Lower lobe of right lung (tissue), 2 donors: Measurements from ENCODE around the gene DENND6B. TPM values are rescaled to one million over a fixed set of nuclear protein-coding genes. Genes with fewer than 3 reads are reported as not detected.

Source experiments
- ATAC-seq, 2 donors: fragments of 200-7000 bp; cut with Tn5 transposase; one replicate each; pipeline ENCODE4 v1.9.1; 2020 to 2022; ENCODE audit warnings: mild to moderate bottlenecking in 2 of 2, moderate library complexity in 2 of 2
- DNase-seq: peaks from one replicate; pipeline ENCODE4 v3.0.0-alpha.2; 2020
- H3K27ac ChIP-seq: fragments of 200-600 bp; one replicate; pipeline ENCODE4 v1.8.0; 2022
- H3K27me3 ChIP-seq: fragments of 200-600 bp; one replicate; pipeline ENCODE4 v1.8.0; 2022; ENCODE audit warnings: low read depth
- H3K36me3 ChIP-seq: fragments of 200-600 bp; one replicate; pipeline ENCODE4 v1.8.0; 2022; ENCODE audit warnings: mild to moderate bottlenecking
- H3K4me1 ChIP-seq: fragments of 200-600 bp; one replicate; pipeline ENCODE4 v1.8.0; 2022
- H3K4me3 ChIP-seq: fragments of 200-600 bp; one replicate; pipeline ENCODE4 v1.8.0; 2022; ENCODE audit warnings: mild to moderate bottlenecking
- H3K9me3 ChIP-seq: fragments of 200-600 bp; one replicate; pipeline ENCODE4 v1.8.0; 2022
- intact Hi-C: fragments of 100-400 bp; cut with DNase I; formaldehyde crosslinking; loops from one replicate; pipeline ENCODE4 v1.11.0; 2022
- total RNA-seq: library from RNA; stranded (reverse); fragmentation: NEBNext Ultra II Directional; extraction: Animal tissue kit (Norgen Biotek cat#: 25700); gene quantifications from one replicate; pipeline ENCODE4 v1.2.1, GENCODE V29; 2021
- TF ChIP-seq, protein P1 (sequence below): fragments of 200-600 bp; IDR thresholded peaks from one replicate; pipeline ENCODE4 v1.8.0; 2022; ENCODE audit warnings: antibody characterized with exemption, mild to moderate bottlenecking
- donor health status: DM: no; HTN: yes; CAD: no; lungs with severe emphysema.

DENND6B gene
- total RNA-seq, 1 donor from 2014 or later, result 14.4 TPM

DNA sequence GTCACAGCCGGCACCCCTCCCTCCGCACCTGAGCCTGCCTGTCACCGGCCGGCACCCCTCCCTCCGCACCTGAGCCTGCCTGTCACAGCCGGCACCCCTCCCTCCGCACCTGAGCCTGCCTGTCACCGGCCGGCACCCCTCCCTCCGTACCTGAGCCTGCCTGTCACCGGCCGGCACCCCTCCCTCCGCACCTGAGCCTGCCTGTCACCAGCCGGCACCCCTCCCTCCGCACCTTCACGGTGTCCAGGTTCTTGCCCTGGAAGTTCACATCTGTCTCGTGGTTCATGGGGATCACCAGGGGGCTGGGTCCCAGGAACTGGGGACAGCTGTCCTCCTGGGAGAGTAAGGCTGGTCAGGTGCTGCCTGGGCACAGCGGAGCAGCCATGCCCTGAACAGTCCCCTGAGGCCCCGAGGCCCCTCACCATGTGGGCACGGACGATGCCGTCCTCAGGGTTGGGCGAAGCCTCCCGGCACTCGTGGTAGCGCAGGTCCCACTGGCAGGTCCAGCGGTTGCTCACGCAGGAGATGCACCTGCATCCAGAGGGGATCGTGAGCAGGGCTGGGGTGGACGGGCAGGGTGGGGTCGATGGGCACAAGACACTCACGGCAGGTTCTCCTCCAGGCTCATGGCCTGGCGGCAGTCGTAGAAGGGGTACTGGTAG lies 41.1 kb downstream of the DENND6B start:
- H3K4me1 ChIP-seq, result peaks cover 18% of the 10 kb centered on the region
- intact Hi-C loops, result no loop called here
- TF ChIP-seq, protein P1, sequence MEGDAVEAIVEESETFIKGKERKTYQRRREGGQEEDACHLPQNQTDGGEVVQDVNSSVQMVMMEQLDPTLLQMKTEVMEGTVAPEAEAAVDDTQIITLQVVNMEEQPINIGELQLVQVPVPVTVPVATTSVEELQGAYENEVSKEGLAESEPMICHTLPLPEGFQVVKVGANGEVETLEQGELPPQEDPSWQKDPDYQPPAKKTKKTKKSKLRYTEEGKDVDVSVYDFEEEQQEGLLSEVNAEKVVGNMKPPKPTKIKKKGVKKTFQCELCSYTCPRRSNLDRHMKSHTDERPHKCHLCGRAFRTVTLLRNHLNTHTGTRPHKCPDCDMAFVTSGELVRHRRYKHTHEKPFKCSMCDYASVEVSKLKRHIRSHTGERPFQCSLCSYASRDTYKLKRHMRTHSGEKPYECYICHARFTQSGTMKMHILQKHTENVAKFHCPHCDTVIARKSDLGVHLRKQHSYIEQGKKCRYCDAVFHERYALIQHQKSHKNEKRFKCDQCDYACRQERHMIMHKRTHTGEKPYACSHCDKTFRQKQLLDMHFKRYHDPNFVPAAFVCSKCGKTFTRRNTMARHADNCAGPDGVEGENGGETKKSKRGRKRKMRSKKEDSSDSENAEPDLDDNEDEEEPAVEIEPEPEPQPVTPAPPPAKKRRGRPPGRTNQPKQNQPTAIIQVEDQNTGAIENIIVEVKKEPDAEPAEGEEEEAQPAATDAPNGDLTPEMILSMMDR, result no peak
- no peaks in the 10 kb centered on the region for H3K27me3 ChIP-seq
- H3K9me3 ChIP-seq, result no peaks in the 10 kb centered on the region
- H3K27ac ChIP-seq, result peak overlapping the region; percentile 24
- H3K4me3 ChIP-seq, result no peak overlapping the region
- ATAC-seq, result no peak
- DNase-seq, result no peak
- peaks cover 95% of the 10 kb centered on the region for H3K36me3 ChIP-seq

GRCh38 chr22:50284479-50284878 lies 42.3 kb downstream of the DENND6B start:
- Histone ChIP-seq H3K27me3 (no peaks in the 10 kb centered on the region), H3K4me3 (no peak overlapping the region), H3K9me3 (no peaks in the 10 kb centered on the region), H3K27ac (no peak overlapping the region), H3K36me3 (peaks cover 95% of the 10 kb centered on the region), H3K4me1 (peaks cover 17% of the 10 kb centered on the region)
- intact Hi-C loops, result no loop called here
- TF ChIP-seq, protein P1, result no peak
- ATAC-seq, result no peak
- no peak for DNase-seq

GRCh38 chr22:50283821-50284220 lies 43.0 kb downstream of the DENND6B start:
- Histone ChIP-seq H3K9me3 (no peaks in the 10 kb centered on the region), H3K27ac (no peak overlapping the region), H3K27me3 (no peaks in the 10 kb centered on the region), H3K36me3 (peaks cover 95% of the 10 kb centered on the region), H3K4me1 (peaks cover 17% of the 10 kb centered on the region), H3K4me3 (no peak overlapping the region)
- TF ChIP-seq, protein P1, result no peak
- intact Hi-C loops, result no loop called here
- DNase-seq (no peak), ATAC-seq (no peak)

- H3K4me1 ChIP-seq, result peaks cover 17% of the 10 kb centered on the region
- ATAC-seq (peak; percentile 91 to 94), DNase-seq (peak; percentile 89)
- H3K27ac ChIP-seq, result peak overlapping the region; percentile 64
- no peak overlapping the region for H3K4me3 ChIP-seq
- H3K27me3 ChIP-seq, result no peaks in the 10 kb centered on the region
- TF ChIP-seq, protein P1, result no peak
- intact Hi-C loops, result no loop called here
- no peaks in the 10 kb centered on the region for H3K9me3 ChIP-seq
- H3K36me3 ChIP-seq, result peaks cover 95% of the 10 kb centered on the region
Observed at GRCh38 chr22:50282361-50283155, 44.3 kb downstream of the DENND6B start.

- TF ChIP-seq, protein P1, result no peak
- DNase-seq, result no peak
- H3K27ac ChIP-seq, result peak overlapping the region; percentile 64
- H3K27me3 ChIP-seq, result no peaks in the 10 kb centered on the region
- H3K4me3 ChIP-seq, result no peak overlapping the region
- ATAC-seq, result peak; percentile 6 to 16
- peaks cover 95% of the 10 kb centered on the region for H3K36me3 ChIP-seq
- H3K4me1 ChIP-seq, result peaks cover 17% of the 10 kb centered on the region
- H3K9me3 ChIP-seq, result no peaks in the 10 kb centered on the region
- intact Hi-C loops, result no loop called here
Observed at GRCh38 chr22:50281957-50282356, 44.9 kb downstream of the DENND6B start.
